Ecto neural progenitor cell (in vitro differentiated cells): ENCODE data around the gene TMOD2.
A peak's percentile ranks its signal among the peaks of the same experiment; 100 is the strongest.

Experiments
- DNase-seq: peaks from one replicate; pipeline ENCODE4 v3.0.0-alpha.2; 2018; ENCODE audit warnings: low spot score

The TMOD2 gene

DNA sequence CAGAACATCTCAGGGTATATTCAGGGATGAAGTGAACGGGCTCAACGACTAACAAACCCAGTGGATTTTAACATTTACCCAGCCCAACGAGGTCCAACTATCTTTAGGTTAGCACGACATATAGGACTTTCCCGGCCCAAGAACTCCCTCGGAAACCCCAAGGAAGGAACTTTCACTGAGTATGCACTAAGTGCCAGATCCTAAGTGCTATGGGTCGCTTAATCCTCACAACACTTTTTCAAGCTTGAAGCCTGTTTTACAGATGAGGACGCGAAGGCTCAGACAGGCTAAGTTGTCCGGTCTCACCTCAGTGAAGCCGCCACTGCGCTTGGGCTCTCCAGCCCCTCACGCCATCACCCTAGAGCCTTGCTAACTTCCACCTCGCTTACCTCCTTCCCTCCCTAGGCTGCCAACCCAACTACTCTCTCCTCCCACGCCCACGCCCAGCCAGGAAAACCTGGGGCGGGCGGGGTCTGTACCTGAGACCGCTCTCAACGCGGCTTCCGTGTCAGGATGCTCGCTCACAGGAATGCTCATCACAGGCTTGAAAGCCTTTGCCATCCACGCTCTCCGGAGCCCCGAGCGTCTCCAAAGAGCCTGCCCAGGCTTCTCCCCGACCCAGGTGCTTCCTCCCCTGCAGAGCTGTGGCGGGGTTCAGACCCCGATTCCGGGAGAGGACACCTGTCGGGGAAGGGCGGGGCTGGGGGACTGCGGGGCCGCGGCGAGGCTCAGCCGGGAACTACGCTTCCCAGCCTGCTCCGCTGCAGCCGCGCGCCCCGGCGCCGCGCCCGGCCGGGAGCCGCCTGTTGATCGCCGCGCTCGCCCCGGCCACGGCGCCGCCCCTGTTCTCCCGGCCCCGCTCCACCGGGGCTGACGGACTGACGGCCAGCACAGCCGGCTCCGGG is at the start of gene TMOD2:
Gene TMOD2 (plus strand): TSS at position 806 of the 905 bp plus-strand sequence. CDS start 14,845 bp downstream, outside the sequence.
- DNase-seq = peak; percentile 74

GRCh38 chr15:51702710-51703109 is 48.7 kb upstream of the TMOD2 start:
- DNase-seq = no peak

GRCh38 chr15:51706291-51706690 is 45.1 kb upstream of the TMOD2 start:
- no peak for DNase-seq

DNA sequence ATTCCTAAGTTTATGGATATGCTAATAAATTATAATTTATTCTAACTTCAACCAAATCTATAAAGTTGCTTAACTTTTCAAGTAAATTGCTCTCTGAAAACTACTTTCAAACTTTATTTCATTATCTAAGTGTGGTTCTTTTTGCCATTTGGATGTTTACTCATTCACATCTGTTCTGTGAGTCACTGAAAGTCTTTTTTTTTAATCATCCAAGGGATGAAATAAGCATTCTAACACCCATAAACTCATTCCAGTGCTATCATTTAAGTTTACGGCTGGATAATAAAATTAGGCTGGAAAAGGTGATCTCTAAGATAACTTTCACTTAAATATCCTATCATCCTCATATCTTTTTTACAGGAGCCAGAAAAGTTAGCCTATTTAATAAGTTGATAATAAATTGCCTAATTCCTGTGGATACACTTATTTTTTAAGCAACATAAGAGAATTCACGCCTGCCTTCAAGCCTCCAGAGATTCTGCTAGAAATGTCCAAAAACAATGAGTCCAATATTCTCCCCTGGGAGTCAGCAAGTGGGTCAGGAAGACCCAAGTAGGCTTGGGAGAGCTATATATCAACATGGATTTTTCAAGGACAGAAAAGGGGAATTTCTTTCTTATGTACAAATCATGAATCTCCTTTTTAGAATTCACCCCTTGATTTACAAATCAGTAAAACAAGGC is 44.3 kb upstream of the TMOD2 start:
- DNase-seq = no peak

DNA sequence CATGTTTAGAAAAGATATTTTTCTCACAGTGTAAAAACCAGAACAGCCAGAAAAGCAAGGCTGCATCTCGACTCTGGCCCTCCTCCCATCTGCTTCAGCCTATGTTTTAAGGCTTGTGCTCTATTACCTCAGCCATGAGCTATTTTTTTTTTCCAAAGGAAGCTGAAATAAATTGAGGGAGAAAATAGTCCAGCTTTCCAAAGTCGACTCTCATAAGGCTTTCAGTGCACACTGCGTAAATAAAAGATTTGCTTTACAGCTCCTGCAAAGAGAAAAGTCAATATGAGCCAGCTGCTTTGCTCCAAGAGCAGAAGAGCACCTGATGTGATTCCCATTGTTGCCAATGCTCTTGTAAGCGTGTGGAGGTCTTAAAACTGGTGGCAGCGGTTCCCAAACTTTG is 43.4 kb upstream of the TMOD2 start:
- no peak for DNase-seq

DNA sequence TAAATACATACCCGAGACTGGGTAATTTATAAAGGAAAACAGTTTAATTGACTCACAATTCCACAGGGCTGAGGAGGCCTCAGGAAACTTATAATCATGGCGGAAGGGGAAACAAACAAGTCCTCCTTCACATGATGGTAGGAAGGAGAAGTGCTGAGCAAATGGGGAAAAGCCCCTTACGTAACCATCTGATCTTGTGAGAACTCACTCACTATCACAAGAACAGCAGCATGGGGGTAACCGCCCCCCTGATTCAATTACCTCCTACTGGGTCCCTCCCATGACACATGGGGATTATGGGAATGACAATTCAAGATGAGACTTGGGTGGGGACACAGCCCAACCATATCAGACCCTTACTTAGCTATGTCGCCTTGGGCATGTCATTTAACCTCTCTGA is 42.4 kb upstream of the TMOD2 start:
- DNase-seq = no peak

- no peak for DNase-seq
Observed at GRCh38 chr15:51714162-51714561, 37.2 kb upstream of the TMOD2 start.

GRCh38 chr15:51714911-51715310 is 36.5 kb upstream of the TMOD2 start:
- no peak for DNase-seq

- DNase-seq = no peak
Observed at GRCh38 chr15:51718219-51718618, 33.2 kb upstream of the TMOD2 start.

DNA sequence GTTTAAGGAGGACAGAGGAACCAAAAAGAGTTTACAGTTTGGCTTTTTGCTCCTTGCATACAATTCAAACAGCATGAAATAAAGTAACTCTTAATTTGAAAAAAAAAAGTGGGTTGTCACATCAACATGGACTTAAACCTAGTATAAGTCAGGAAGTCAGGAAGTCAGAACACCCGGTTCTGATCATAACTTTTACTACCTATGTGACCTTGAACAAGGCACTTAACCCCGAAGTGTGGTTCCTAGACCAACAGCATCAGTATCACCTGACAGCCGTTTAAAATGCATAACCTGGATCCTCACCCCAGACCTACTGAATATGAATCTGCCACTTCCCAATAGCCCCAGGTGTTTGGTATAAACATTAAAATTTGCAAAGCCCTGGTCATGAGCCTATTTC is 32.7 kb upstream of the TMOD2 start:
- no peak for DNase-seq

- no peak for DNase-seq
Observed at GRCh38 chr15:51720201-51720995, 31.0 kb upstream of the TMOD2 start.

DNA sequence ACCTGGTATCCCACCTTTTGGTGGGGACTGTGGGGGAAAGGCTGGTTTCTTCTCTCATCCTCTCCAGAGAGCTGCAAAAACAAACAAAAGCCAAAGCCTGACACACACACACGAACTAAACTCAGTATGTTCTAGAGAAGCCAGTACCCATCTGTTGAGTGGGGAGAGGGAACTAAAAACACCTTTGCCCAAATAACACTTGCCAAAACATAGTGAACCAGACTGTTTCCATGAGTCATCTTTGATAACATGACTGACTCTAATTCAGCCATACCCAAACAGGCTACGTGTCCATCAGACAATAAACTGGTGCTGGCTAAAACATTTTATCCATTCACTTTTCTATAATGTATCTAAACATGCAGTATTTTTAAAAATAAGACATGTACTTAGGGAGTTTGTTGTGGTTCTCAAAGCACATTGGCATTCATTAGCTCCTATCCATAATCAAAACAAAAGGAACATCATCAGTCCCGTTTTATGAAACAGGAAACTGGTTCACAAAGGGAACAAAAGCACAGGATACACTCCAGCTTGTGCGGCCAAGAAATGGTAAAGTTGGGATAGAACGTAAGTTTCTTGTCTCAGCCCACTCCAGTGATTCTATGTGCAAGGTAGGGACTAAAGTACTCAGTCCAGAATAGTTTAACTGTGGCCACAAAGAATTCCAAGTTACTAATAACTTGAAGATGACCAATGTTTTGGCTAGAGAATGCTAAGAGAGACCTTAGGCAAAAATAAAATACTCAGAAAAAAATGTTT is 30.0 kb upstream of the TMOD2 start:
- DNase-seq = no peak

DNA sequence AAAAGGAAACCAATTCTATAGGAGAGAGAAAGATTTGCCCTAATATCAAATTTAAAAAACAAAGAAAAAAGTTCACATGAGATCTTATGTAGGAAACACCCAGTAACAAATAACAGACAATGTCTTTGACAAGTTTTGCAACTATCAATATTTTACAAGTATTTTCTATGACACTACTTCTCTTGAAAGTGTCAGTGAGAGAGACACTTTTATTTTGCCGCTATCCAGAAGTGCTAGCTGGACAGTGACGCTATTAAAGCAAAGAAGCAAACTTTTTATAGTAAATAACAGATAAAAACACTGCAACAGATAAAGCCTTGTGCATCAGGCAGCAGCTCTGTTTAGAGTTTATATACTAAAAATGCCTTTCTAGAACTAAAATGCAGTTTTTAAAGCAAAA is 27.2 kb upstream of the TMOD2 start:
- no peak for DNase-seq

GRCh38 chr15:51724673-51725072 is 26.7 kb upstream of the TMOD2 start:
- no peak for DNase-seq

DNA sequence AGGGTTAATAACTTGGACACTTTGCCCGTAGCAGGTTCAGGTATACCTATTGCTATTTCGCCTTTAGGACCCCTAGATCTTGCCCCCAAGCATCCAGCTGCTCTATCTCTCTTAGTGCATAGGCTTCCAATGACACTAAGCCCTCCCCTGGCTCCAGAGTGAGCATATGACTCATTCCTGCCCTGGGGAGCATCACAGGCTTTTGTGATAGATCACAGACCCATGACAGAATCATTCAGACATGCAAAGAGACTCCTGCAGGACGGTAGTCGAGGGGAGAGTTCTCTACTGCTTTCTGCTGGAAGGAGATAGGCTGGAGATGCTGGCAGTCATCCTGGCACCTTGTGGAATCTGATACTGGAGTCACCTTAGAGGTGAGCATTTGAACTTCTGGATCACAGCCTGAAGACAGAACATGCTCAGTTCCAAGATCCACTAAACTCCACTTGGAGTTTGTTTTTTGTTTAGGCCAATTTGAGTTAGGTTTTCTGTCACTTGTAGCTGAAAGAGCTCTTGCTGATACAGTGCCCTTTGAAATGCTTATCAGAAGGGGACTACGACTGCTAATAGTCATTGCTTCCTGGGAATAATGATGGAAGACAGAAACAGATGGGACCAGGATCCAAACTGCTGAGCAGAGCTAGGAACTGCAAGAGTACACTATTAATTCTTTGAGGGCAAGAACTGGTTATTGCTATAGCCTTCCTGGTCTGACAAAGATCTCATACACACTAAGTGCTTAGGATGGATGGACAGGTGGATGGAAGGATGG is 24.9 kb upstream of the TMOD2 start:
- peak; percentile 68 for DNase-seq

GRCh38 chr15:51727141-51727897 is 24.1 kb upstream of the TMOD2 start:
- DNase-seq = no peak

- DNase-seq = no peak
Observed at GRCh38 chr15:51731549-51732267, 19.7 kb upstream of the TMOD2 start.

- no peak for DNase-seq
Observed at GRCh38 chr15:51732646-51733045, 18.8 kb upstream of the TMOD2 start.

GRCh38 chr15:51735228-51736010 is 16.0 kb upstream of the TMOD2 start:
- no peak for DNase-seq
